T-helper 2 cell treated with Interferon-gamma antibody and Interleukin-4, amounts not matched to agents 5 μg/mL and 100 μg/mL, for 36 hours (primary cell): ENCODE measurements around the gene SPCS3.
"Not testable (repeated sequence)": the region's sequence is repeated elsewhere in the genome, so short reads cannot be mapped to it uniquely, and the experiment has no call there.

Experiments used
- DNase-seq: peaks from one replicate; pipeline ENCODE4 v3.0.0; 2021; ENCODE audit warnings: low spot score
- H3K27ac Mint-ChIP-seq: one replicate; pipeline ENCODE4 v1.8.0; 2021; ENCODE audit warnings: mild to moderate bottlenecking, mixed read lengths
- H3K27me3 Mint-ChIP-seq: one replicate; pipeline ENCODE4 v1.8.0; 2021; ENCODE audit warnings: low read depth, mixed read lengths
- H3K36me3 Mint-ChIP-seq: one replicate; pipeline ENCODE4 v1.8.0; 2021; ENCODE audit warnings: low read depth, mixed read lengths
- H3K4me1 Mint-ChIP-seq: one replicate; pipeline ENCODE4 v1.8.0; 2021; ENCODE audit warnings: low read depth, mixed read lengths
- H3K4me3 Mint-ChIP-seq: one replicate; pipeline ENCODE4 v1.8.0; 2022; ENCODE audit warnings: mild to moderate bottlenecking, moderate library complexity, mixed read lengths
- H3K9me3 Mint-ChIP-seq: one replicate; pipeline ENCODE4 v1.8.0; 2021; ENCODE audit warnings: mixed read lengths

Gene SPCS3

DNA sequence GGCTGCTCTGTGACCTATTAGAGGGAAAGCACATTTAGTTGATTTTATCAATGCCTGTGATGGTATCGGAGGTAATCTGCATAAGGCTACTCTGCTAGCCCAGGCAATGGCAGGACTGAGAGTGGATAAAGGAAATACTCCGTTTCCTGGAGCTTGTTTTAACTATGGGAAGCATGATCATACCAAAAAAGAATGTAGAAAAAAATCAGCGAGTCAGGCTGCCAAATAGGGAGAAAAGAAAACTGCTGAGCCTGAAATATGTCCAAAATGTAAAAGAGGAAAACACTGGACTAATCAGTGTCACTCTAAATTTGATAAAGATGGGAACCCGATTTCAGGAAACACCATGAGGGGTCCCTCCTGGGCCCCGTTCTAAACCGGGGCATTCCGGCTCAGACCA, 25.6 kb downstream of the SPCS3 start:
- not testable (repeated sequence) for H3K4me3 Mint-ChIP-seq, H3K4me1 Mint-ChIP-seq, DNase-seq, H3K27ac Mint-ChIP-seq, H3K36me3 Mint-ChIP-seq, H3K27me3 Mint-ChIP-seq
- peaks cover 14% of the 10 kb centered on the region for H3K9me3 Mint-ChIP-seq

DNA sequence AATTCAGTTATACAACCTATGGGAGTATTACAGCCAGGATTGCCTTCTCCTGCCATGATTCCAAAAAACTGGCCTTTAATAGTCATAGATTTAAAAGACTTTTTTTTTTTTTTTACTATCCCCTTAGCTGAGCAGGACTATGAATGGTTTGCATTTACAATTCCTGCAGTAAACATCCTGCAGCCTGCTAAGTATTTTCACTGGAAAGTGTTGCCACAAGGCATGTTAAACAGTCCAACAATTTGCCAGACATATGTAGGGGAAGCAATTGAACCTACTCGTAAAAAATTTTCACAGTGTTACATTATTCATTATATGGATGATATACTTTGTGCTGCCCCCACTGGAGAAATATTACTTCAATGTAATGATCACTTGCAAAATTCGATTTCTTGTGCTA, 27.1 kb downstream of the SPCS3 start:
- H3K27ac Mint-ChIP-seq, DNase-seq, H3K36me3 Mint-ChIP-seq, H3K27me3 Mint-ChIP-seq, H3K4me1 Mint-ChIP-seq, H3K4me3 Mint-ChIP-seq: not testable (repeated sequence)
- peaks cover 14% of the 10 kb centered on the region for H3K9me3 Mint-ChIP-seq

DNA sequence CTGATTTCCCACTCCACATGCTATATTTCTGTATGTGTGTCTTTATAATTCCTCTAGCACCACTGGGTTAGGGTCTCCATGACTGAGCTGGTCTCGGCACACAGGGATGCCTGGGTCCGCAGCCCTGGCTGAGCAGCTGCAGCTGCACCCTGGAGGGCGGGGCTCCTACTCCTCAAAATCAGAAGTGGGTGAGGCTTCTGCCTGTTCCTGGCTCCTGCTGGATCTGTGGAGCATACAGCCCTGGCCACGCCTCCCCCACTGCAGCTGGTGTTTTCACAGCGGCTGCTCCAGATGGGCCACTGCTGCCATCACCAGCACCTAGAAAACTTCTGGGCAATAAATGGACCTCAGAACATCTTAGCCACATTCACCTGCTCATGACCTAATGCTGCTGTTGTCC, 30.9 kb downstream of the SPCS3 start:
- H3K27me3 Mint-ChIP-seq = no peaks in the 10 kb centered on the region
- H3K4me1 Mint-ChIP-seq = no peaks in the 10 kb centered on the region
- H3K27ac Mint-ChIP-seq = no peak overlapping the region
- no peaks in the 10 kb centered on the region for H3K36me3 Mint-ChIP-seq
- DNase-seq = no peak
- peaks cover 3% of the 10 kb centered on the region for H3K9me3 Mint-ChIP-seq
- H3K4me3 Mint-ChIP-seq = no peak overlapping the region

DNA sequence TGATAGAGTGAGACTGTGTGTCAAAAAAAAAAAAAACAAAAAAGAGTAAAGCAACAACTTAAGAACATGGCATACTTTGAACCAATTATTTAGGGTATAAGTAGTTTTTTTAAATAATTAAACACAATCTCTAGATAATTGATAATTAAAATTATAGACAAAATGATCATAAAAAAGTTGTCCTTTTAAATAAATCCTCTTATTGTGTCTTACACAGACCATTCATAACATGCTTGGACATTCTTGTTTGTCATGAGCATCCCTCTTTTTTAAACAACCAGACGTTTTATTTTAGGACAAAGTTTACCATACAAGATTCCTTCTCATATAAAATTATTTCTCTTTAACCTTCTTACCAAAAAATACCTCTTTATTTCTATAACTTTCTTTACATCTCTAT, 35.1 kb downstream of the SPCS3 start:
- no peak overlapping the region for H3K27ac Mint-ChIP-seq
- no peaks in the 10 kb centered on the region for H3K27me3 Mint-ChIP-seq
- H3K9me3 Mint-ChIP-seq = peaks cover 3% of the 10 kb centered on the region
- H3K4me3 Mint-ChIP-seq = no peak overlapping the region
- no peaks in the 10 kb centered on the region for H3K4me1 Mint-ChIP-seq
- DNase-seq = no peak
- H3K36me3 Mint-ChIP-seq = no peaks in the 10 kb centered on the region

DNA sequence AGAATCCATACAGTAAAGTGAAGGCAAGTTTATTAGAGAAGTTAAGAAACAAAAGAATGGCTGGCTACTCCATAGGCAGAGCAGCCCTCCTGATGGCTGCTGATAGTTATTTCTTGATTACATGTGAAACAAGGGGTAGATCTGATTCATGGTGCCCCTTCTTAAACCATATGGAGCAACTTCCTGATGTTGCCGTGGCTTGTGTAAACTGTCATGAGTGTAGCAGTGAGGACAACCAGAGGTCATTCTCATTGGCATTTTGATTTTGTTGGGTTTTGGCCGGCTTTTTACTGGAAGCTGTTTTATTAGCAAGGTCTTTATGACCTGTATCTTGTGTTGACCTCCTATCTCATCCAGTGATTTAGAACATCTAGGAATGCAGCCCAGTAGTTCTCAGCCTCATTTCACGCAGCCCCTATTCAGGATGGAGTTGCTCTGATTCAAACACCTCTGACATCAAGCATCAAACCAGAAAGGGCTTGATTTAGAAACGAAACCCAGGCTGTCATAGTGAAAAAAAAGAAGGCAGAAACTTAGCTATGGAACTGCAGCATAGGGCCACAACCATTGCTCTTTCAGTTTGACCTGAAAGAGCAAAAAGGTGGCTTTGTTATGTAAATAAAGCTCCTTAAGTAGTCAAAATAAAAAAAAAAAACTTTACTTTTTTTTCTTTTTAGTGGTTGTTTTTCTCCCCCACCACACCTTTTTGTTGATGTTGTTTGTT, 37.8 kb downstream of the SPCS3 start:
- no peak overlapping the region for H3K4me3 Mint-ChIP-seq
- H3K27ac Mint-ChIP-seq = no peak overlapping the region
- DNase-seq = no peak
- no peaks in the 10 kb centered on the region for H3K36me3 Mint-ChIP-seq
- no peaks in the 10 kb centered on the region for H3K4me1 Mint-ChIP-seq
- peaks cover 3% of the 10 kb centered on the region for H3K9me3 Mint-ChIP-seq
- H3K27me3 Mint-ChIP-seq = no peaks in the 10 kb centered on the region

DNA sequence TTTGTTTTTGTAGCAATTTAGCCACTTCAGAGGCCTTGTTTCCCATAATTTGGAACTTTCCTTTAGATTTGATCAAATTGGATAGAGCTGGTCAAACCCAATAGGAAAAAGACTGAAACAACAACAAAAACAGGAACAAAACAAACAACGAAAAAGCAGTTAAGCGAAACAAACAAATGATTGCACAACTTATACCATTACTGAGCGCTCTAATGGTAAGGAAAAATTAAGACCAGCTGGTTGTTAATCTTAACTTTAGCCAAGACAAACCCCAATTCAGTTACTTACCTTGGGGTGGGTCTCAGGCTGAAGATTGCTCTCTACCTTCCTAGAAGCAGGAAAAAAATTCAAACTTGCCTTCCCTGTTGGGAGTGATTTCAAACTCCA, 38.3 kb downstream of the SPCS3 start:
- Mint-ChIP-seq H3K36me3 (no peaks in the 10 kb centered on the region), H3K4me1 (no peaks in the 10 kb centered on the region), H3K27me3 (no peaks in the 10 kb centered on the region), H3K27ac (no peak overlapping the region), H3K9me3 (peaks cover 3% of the 10 kb centered on the region), H3K4me3 (no peak overlapping the region)
- DNase-seq = no peak

DNA sequence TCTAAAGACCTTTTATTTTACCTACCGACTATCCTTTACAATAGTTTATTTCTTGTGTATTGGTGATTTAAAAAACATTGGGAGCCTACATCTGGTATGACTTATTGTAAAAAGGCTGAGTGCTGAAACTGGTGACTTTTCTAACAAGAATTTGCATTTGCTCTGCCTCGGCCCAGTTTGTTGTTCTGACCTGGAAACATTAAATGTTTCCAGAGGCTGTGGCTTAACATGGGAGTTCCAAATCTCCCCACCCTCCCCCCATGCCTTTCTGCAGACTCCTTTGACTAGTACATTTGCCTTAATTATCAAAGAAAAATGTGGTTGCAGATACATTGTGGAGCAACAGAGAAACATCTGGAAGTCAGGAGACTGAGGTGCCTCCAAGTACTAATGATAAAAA, 39.8 kb downstream of the SPCS3 start:
- Mint-ChIP-seq H3K4me1 (no peaks in the 10 kb centered on the region), H3K9me3 (no peaks in the 10 kb centered on the region), H3K36me3 (no peaks in the 10 kb centered on the region), H3K27me3 (no peaks in the 10 kb centered on the region), H3K27ac (no peak overlapping the region), H3K4me3 (no peak overlapping the region)
- no peak for DNase-seq

DNA sequence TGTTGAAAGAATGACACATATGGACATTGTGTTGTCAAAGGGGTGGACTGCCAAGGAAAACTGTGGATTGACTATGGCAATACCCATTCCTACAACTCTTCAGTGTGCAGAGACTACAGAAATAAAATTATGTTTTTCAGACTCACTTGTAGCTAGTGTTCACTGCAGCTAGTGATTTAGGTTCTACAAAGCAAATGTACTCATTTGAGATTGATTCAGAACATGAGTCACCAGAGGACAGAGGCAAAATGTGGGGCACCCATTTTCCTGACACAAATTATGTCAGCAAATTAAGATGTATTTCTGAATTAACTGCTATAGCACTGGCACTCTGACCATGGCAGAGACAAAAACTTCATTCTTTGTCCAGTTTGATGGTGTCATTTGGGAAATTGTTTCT, 40.7 kb downstream of the SPCS3 start:
- no peak overlapping the region for H3K27ac Mint-ChIP-seq
- DNase-seq = no peak
- H3K27me3 Mint-ChIP-seq = no peaks in the 10 kb centered on the region
- H3K9me3 Mint-ChIP-seq = no peaks in the 10 kb centered on the region
- H3K4me3 Mint-ChIP-seq = no peak overlapping the region
- H3K36me3 Mint-ChIP-seq = no peaks in the 10 kb centered on the region
- no peaks in the 10 kb centered on the region for H3K4me1 Mint-ChIP-seq

DNA sequence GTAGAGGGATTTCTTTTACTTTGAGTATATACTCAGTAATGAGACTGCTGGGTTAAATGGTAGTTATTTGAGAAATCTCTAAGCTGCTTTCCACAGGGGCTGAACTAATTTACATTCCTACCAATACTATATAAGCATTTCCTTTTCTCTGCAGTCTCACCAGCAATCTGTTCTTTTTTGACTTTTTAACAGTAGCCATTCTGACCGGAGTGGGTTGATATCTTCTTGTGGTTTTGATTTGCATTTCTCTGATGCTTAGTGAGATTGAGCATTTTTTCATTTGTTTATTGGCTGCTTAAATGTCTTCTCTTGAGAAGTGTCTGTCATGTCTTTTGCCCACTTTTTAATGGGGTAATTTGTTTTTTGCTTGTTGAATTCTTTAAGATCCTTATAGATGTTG, 43.3 kb downstream of the SPCS3 start:
- no peaks in the 10 kb centered on the region for H3K4me1 Mint-ChIP-seq
- DNase-seq = no peak
- no peaks in the 10 kb centered on the region for H3K27me3 Mint-ChIP-seq
- no peaks in the 10 kb centered on the region for H3K9me3 Mint-ChIP-seq
- H3K36me3 Mint-ChIP-seq = no peaks in the 10 kb centered on the region
- no peak overlapping the region for H3K4me3 Mint-ChIP-seq
- no peak overlapping the region for H3K27ac Mint-ChIP-seq

DNA sequence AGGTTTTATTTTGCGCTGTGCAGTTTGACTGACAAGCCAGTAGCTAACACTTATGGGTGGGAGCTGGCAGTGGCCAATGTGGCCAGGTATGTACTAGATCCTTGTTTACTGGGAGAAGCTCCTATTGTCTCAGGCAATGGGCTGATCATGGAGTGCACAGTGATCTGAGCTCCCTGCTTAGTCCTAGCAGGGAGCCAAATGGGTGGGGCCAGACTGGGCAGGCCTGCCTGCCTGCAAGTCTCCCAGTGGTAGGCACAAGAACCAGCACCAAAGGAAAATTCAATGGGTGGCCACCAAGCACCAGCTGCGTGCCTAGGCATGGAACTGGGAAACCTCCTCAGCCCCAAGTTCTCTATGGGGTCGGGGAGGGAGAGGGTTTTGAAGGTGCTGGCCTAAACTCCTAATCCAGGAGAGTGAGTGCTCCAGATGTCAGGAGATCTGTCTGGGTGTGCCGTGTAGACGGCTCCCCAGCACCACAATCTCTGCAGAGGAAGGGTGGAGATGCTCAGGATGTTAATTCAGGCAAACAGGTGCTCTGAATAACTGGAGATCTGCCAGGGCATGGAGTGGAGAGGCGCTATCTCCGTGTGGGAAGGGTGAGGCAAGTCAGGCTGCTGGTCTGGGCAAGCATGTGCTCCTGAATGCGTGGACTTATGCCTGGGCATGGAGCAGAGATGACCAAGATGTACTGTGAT, 48.2 kb downstream of the SPCS3 start:
- H3K27ac Mint-ChIP-seq = no peak overlapping the region
- no peak overlapping the region for H3K4me3 Mint-ChIP-seq
- DNase-seq = no peak
- no peaks in the 10 kb centered on the region for H3K36me3 Mint-ChIP-seq
- H3K27me3 Mint-ChIP-seq = no peaks in the 10 kb centered on the region
- no peaks in the 10 kb centered on the region for H3K9me3 Mint-ChIP-seq
- no peaks in the 10 kb centered on the region for H3K4me1 Mint-ChIP-seq

DNA sequence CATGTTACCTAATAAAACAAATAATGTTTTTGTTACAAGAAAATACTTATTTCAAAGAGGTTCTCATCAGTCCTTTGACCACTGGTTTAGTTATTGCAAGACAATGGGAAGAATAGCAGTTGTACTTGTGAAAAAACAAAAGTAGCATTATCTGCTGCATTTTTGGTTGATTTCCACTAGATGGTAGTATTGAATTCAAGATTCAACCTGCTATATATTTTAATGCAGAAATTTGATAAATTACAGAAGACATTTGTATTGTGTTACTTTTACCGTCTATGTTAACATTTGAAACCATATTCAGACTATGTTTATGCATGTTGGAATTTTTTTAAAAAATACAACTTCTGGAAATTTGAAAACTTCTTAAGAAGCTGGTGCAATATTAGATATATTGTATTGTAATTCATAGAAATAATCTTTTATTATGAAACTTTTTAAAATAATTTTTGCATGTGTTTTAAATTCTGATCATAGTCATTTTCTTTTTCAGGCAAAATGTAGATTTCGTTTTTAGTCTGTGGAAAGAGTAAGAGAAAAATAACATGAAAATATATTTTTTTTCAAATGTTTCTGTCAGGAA, 56.4 kb downstream of the SPCS3 start:
- Mint-ChIP-seq H3K27ac (no peak overlapping the region), H3K27me3 (no peaks in the 10 kb centered on the region), H3K4me3 (no peak overlapping the region), H3K36me3 (no peaks in the 10 kb centered on the region), H3K4me1 (no peaks in the 10 kb centered on the region), H3K9me3 (no peaks in the 10 kb centered on the region)
- DNase-seq = no peak

DNA sequence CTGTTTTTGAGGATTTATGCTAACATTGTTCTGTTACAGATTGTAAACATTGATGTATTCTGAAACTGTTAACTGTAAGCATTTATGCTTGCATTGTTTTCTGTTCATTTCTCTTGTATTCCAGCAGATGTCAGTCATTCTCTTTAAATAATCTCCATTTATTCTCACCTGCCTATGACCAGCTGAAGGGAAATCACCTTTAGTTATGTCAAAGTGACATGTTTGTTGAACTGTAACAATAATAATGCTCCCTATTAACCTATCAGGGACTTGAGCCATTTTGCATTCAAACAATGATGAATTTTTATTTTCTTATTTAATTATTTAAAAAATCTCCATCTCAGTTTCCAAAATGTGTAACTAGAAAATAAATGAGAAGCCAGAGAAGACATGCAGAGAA, 58.0 kb downstream of the SPCS3 start:
- Mint-ChIP-seq H3K4me1 (no peaks in the 10 kb centered on the region), H3K9me3 (no peaks in the 10 kb centered on the region), H3K27ac (no peak overlapping the region), H3K27me3 (no peaks in the 10 kb centered on the region), H3K36me3 (no peaks in the 10 kb centered on the region), H3K4me3 (no peak overlapping the region)
- no peak for DNase-seq

DNA sequence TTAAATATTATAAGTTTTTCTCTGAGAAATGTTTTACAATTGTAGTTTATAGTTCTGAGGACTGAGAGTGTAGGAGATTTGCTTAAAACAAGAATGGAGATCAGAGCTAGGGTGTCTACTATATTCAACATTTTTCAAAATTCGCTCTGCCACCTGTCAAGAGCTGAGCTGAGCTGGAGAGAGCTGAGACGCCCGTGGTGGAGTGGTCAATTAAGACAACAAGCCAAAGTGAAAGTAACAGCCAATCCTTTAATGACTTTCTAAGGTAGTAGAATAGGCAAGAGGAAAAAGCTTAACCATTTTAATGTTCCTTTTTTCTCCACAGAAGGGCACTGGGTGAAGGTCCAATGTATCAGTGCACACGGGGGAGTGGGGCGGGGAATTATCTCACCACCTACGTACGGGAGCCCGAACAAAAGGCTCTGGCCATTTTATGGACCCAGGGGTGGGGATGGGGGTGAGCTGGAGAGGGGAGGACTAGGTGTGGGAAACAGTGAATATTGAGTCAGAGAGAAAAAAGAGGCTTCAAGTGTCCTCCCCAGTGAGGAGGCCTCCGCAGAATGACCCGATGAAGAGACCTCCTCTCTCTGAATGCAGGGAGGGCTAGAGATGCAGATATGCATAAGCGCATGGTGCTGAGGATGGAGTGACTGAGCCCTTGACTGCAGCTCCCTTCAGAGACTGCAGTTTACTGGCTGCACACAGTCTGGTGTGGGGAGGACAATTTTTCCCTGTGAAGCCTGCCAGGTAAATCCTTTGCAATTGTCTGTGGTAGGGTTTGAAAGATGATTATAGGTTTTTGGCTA, 60.8 kb downstream of the SPCS3 start:
- DNase-seq = no peak
- H3K4me3 Mint-ChIP-seq = no peak overlapping the region
- peaks cover 7% of the 10 kb centered on the region for H3K27me3 Mint-ChIP-seq
- no peaks in the 10 kb centered on the region for H3K9me3 Mint-ChIP-seq
- H3K36me3 Mint-ChIP-seq = no peaks in the 10 kb centered on the region
- no peaks in the 10 kb centered on the region for H3K4me1 Mint-ChIP-seq
- no peak overlapping the region for H3K27ac Mint-ChIP-seq
